ENCODE data around the gene MYO1G.
"Not testable (repeated sequence)": the region's sequence is repeated elsewhere in the genome, so short reads cannot be mapped to it uniquely, and the experiment has no call there.

The MYO1G gene

GRCh38 chr7:44936322-44936721 lies 42.5 kb downstream of the MYO1G start:
- no peak for DNase-seq (ENCODE audit: low spot score)

- DNase-seq (ENCODE audit: low spot score), result no peak
Observed at GRCh38 chr7:44935583-44935982, 43.2 kb downstream of the MYO1G start.

GRCh38 chr7:44935016-44935415 lies 43.8 kb downstream of the MYO1G start:
- DNase-seq (ENCODE audit: low spot score), result no peak

- not testable (repeated sequence) for DNase-seq (ENCODE audit: low spot score)
Observed at GRCh38 chr7:44934510-44934909, 44.3 kb downstream of the MYO1G start.

GRCh38 chr7:44930921-44931320 lies 47.9 kb downstream of the MYO1G start:
- DNase-seq (ENCODE audit: low spot score), result no peak

- DNase-seq (ENCODE audit: low spot score), result no peak
Observed at GRCh38 chr7:44922351-44922694, 56.5 kb downstream of the MYO1G start.

- DNase-seq (ENCODE audit: low spot score), result peak; percentile 93
Observed at GRCh38 chr7:44921607-44922350, 57.0 kb downstream of the MYO1G start.

- no peak for DNase-seq (ENCODE audit: low spot score)
Observed at GRCh38 chr7:44920119-44920518, 58.7 kb downstream of the MYO1G start.

- DNase-seq (ENCODE audit: low spot score), result no peak
Observed at GRCh38 chr7:44918029-44918428, 60.8 kb downstream of the MYO1G start.

- no peak for DNase-seq (ENCODE audit: low spot score)
Observed at GRCh38 chr7:44917465-44917864, 61.4 kb downstream of the MYO1G start.

- DNase-seq (ENCODE audit: low spot score), result peak; percentile 79
Observed at GRCh38 chr7:44914992-44915607, 63.7 kb downstream of the MYO1G start.

GRCh38 chr7:44912775-44913347 lies 66.0 kb downstream of the MYO1G start:
- DNase-seq (ENCODE audit: low spot score), result no peak
